GM10266 (cell line): ENCODE measurements around the gene KCNJ10.

Experiments used
- DNase-seq: peaks from one replicate; pipeline ENCODE4 v3.0.0; 2012; ENCODE audit errors: extremely low spot score
- TF ChIP-seq, protein P1 (sequence below): IDR thresholded peaks from 2 replicates; pipeline ENCODE4 v1.5.1; 2012; ENCODE audit warnings: mild to moderate bottlenecking, low read depth; ENCODE audit not compliant: control insufficient read depth, insufficient read depth; ENCODE audit errors: missing control alignments

KCNJ10 gene

DNA sequence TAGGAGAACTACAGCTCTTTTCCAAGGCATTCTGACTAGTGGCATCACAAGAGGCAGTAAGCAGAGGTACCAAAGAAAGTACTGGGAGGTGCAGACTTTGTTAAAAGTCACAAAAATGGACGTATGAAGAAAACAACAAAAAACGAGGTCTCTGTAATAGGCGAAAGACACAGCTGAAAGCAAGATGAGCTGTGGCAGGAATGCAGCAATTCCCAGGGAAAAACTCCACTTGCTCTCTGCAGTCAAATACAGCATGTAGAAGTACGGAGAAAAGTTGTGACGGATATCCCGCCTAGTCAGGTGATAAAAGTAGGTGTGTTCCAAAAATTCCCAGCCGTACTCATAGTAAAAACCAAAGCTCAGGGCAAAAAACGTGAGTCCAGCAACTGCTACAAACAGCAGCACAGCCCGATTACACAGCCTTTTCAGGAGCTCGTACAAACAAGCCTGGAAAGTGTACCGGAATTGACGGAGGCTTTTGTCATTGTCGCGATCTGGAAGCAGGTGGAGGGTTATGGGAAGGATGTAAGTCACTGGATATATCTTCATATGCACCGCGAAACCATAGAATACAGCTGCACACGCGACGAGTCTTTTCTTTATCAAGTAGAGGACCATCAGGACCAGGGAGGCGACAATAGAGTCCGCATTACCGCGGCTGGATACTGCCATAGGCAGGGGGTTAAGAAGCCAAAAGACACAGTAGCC lies 39.1 kb downstream of the KCNJ10 start:
- TF ChIP-seq, protein P1, sequence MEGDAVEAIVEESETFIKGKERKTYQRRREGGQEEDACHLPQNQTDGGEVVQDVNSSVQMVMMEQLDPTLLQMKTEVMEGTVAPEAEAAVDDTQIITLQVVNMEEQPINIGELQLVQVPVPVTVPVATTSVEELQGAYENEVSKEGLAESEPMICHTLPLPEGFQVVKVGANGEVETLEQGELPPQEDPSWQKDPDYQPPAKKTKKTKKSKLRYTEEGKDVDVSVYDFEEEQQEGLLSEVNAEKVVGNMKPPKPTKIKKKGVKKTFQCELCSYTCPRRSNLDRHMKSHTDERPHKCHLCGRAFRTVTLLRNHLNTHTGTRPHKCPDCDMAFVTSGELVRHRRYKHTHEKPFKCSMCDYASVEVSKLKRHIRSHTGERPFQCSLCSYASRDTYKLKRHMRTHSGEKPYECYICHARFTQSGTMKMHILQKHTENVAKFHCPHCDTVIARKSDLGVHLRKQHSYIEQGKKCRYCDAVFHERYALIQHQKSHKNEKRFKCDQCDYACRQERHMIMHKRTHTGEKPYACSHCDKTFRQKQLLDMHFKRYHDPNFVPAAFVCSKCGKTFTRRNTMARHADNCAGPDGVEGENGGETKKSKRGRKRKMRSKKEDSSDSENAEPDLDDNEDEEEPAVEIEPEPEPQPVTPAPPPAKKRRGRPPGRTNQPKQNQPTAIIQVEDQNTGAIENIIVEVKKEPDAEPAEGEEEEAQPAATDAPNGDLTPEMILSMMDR = no peak
- no peak for DNase-seq

DNA sequence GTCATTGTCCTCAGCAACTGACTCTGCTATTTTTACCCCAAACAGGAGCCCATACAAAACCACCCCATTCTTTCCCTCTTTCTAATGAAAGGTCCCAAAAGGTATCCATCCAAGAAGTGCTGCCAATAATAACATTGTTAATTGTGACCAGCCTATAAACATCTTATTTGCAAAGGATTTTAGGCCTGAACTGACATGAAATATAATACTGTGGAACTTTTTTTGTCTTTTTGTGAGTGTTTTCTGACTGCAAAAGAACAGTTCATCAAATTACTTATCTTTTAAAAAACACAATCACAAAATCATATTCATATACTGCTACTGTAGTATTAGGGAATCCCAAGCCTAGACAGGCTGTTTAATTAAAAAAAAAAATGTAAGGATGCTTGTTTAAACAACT lies 41.5 kb downstream of the KCNJ10 start:
- DNase-seq = no peak
- TF ChIP-seq, protein P1 = no peak

DNA sequence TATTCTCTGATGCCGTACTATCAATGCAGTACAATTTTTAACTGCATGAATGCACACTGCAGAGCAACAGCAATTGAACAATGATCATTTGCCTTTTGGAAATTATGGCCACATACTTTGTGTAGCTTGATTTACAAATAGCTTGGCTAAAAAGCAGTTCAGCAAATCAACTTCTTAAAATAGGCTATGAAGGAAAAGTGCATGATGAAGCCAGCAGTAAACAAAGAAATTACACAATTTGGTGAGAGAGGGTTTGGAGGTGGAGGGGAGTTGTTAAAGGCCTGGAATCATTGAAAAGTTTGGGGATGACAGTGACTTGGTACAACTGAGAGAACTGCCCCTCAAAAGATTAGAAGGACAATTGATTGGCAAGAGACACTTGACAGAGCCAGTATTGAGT lies 44.6 kb downstream of the KCNJ10 start:
- no peak for DNase-seq
- TF ChIP-seq, protein P1 = no peak

DNA sequence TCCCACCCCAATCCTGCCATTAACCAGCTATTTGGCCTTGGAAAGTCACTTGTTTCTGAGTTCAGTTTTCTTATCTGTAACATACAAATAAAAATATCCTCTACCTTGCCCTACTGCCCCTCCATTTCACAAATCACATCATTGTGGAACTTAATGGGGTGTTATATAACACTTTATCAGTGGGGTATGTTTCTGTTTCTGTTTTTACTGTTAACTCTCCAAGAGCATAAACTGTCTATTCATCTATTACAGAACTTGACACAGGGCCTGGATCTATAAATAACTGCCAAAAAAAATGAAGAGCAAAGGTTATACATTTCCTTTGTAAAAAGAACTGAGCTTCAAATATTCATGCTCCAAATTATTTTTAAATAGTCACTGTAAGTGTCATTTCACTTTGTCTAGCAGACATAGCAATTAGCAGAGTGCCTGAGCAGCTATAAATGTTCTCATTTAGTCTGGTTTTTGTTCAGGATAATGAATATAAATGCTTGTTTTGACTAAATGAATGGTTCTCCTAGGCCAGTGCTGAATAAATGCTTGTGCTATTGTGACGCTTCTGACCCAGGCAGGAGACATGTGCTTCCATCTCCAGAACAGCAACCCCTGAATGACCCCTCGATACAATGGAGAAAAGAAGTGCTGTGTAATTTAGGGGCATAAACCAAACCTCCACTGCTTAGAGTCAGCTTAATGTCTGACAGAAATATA lies 45.6 kb downstream of the KCNJ10 start:
- no peak for DNase-seq
- TF ChIP-seq, protein P1 = no peak

DNA sequence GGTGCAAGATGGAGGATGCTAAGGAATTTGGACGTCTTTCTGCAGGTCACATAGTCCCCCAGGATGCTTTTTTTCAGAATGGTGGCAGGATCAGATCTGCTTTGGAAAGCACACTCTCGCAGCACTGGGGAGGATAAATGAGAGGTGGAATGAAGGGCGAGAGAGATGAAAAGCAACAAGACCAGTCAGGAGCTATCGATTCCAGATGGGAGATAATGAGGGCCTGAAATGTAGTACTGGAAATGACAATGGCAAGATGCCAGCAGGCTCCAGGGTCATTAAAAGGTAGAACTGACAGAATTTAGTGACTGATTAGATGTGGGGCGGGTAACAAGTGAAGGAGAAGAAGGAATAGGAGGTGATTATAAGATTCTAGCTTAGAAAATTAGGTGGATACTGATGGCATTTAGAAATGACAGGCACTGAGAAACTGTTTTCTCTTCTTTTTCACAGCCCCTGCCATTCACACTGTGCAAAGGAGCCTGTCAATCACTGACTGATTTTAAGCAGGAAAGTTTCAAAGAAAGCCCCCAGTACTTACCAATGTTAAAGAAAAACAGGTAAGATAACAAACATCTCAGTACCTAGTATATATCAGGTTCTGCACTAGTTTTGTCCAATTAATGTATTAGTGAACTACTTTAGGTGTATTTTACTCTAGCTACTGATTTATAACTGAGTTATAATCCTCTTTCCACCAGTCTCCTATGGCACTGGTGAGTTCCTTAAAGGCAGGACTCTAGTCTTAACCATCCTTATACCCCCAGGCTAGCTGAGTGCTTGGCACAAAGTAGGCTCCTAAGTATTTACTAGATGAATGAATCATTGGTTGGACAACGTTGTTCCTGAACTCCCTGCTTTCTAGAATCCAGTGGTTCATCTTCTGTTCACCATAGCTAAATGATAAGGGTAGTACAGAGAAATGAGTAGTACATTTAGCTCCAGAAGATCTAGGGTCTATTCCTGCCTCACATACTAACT lies 47.3 kb downstream of the KCNJ10 start:
- no peak for DNase-seq
- TF ChIP-seq, protein P1 = no peak

DNA sequence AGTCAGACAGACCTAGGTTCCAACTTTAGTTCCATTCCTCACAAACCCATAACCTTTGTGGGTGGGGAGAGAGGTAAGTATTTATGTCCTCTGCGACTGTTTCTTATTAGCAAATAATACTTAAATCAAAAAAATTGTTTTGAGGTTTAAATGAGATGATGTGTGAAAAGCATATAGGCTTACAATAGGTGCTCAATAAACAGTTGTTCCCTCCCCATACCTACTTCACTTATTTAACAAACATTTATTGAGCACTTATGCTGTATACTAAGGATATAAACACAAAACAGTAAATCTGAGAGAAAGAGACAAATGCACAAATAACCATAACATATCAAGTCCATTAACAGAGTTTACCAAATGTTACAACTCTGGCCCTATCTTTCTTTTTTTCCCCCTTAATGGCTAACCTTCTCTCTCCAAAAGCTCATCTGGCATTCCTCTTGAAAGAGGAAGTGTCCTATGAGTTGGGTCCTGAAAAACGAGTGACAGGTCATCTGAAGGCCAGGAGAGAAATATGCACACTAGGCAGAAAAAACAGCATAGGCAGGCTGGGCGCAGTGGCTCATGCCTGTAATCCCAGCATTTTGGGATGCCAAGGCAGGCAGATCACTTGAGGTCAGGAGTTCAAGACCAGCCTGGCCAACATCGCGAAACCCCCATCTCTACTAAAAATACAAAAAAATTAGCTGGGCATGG lies 48.4 kb downstream of the KCNJ10 start:
- TF ChIP-seq, protein P1 = no peak
- DNase-seq = no peak
